Measurements from ENCODE around the gene ZDBF2. TPM values are rescaled to one million over a fixed set of nuclear protein-coding genes. Genes with fewer than 3 reads are reported as not detected.

Gene ZDBF2
- total and polyA plus RNA-seq, 9 of the 15 experiments (the other 6 are each of a cell fraction or from before 2014, with no cell fraction given) = 0.01 to 0.04 (median 0.03) TPM; not detected in 3

DNA sequence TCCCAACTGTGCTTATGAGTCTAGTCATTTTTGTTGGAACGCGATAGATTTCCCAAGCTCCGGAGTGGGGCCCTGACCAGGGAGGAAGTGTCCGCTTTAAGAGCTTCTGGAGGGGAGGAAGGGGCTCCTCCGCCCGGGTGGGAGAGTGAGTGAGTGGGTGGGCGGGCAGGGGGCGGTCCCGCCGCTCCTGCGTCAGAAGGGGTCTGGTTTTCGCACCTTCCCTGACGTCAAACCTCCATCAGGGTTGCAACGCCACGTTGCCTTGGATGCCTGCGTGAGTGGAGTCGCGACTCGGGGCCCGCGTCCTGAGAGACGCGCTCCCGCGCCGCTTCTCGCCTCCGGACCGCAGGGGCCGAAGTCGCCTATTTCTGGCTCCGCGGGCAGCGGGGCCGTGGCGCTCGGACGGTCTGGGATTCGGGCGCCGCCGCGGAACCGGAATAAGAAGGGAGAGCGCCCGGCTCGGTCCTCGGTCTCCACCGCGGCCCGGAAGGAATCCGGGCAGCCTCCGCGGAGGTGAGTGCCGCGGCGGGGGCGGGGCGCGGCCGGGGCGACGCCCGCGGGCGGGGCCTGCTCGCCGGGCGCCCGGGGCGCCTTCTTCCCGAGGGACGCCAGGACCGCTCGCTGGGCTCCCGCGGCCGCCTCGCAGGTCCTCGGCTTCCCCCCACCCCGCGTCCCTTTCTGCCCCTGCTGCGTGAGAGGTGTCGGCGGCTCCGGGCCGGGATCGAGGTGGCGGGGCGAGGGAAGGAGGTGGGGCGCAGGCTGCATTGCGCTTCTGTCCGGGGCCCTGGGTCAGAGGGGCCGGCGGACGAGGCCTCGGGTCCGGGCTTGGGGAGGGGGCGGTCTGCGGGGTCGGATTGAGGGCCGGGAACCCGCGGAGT, at the start of gene ZDBF2 (continued):
- TF ChIP-seq ZNF146 (CRISPR knock-in tag; IDR thresholded peaks at IDR 0.05; ENCODE audit: unreplicated experiment) (no peak), SPI1 (IDR thresholded peaks at IDR 0.05; ENCODE audit: borderline replicate concordance, low read depth, low read length) (no peak), POU5F1 (IDR thresholded peaks at IDR 0.05; ENCODE audit: borderline replicate concordance, low read depth, low read length, partially characterized antibody) (no peak), GABPA (tag; conservative IDR thresholded peaks at IDR 0.05; ENCODE audit: low read depth) (peak; percentile 78)
- TF ChIP-seq, protein P1, sequence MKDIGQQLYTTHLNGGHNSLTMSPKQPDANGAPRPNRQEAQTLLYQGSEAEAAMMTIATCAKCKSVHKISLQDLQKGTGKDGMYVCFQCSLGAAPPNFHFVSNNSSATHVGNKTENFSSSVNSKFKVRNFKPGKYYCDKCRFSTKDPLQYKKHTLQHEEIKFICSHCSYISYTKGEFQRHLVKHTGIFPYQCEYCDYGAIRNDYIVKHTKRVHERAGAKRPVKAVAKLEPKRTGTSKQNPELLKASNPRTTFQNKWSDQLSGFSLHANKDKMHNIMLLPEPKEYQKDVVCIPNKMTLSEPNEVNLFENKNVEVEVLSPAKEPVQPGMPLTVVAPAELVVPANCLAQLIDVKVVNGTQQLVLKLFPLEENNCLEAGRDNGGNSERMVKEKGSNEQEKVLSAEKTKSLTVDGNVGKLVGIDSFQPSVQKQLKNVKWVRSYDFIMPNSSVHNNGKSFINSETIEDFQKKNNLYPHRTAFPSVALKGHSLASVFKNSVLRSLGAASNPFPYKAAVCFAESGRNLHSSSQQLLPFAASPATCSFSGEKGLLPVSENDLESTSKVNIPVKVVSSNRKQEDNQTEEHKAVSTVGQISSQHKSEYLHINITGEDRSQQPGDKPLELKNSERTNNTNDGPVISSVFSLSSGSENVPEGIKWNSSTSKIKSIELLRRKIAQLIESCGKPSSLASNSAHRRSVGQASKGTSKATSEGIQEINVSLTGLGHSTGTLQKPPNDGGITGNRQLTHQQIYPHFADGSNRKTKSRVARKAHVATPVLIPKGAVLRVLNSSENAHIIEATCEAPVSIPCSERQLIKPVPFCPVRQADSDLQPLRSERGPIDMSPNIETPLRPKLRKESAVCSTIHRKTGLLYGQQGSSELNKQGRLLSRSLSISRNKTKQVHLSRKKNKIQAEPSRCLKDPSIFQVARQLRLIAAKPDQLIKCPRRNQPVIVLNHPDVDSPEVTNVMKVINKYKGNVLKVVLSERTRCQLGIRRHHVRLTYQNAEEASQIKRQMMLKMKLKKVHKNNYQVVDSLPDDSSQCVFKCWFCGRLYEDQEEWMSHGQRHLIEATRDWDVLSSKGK (CRISPR knock-in tag; IDR thresholded peaks at IDR 0.05) = no peak

Data from K562 (cell line).